A673 (cell line): ENCODE data around the gene CHKA. TPM values are rescaled to one million over a fixed set of nuclear protein-coding genes. Genes with fewer than 3 reads are reported as not detected.
A peak's percentile ranks its signal among the peaks of the same experiment; 100 is the strongest.

Source experiments
- BruUV-seq: library from RNA; stranded (reverse); fragments of 400-500 nt; replicated peaks from 2 replicates; lab custom pipeline; 2021; lab: Mats Ljungman, UMichigan
- CTCF ChIA-PET: fragments of 300-600 bp; sonication (Branson Sonifier 250); formaldehyde crosslinking; loops from one replicate; lab custom pipeline; 2022; ENCODE audit warnings: antibody characterized with exemption; lab: Charles Lee
- POLR2A ChIA-PET: fragments of 300-600 bp; sonication (Branson Sonifier 250); formaldehyde crosslinking; loops from one replicate; lab custom pipeline; 2022; ENCODE audit warnings: antibody characterized with exemption; ENCODE audit not compliant: low non-redundant PET; lab: Charles Lee
- DNase-seq: peaks from one replicate; pipeline ENCODE4 v3.0.0-alpha.2; 2015; ENCODE audit warnings: low spot score
- H3K27ac ChIP-seq: fragments of 200-600 bp; sonication (generic); 2 replicates; pipeline ENCODE4 v1.5.1; 2016; ENCODE audit warnings: mixed run types, low read depth, mild to moderate bottlenecking, mixed read lengths, antibody characterized with exemption, low read length; ENCODE audit not compliant: poor library complexity, severe bottlenecking
- H3K27me3 ChIP-seq: fragments of 200-600 bp; sonication (generic); replicated peaks from 2 replicates; pipeline ENCODE4 v1.6.1; 2017; ENCODE audit warnings: mixed run types, low read depth, mild to moderate bottlenecking, mixed read lengths, antibody characterized with exemption, low read length; ENCODE audit not compliant: insufficient read depth, poor library complexity
- H3K36me3 ChIP-seq: fragments of 200-600 bp; sonication (generic); 2 replicates; pipeline ENCODE4 v1.6.1; 2016; ENCODE audit warnings: mixed run types, mild to moderate bottlenecking, mixed read lengths, antibody characterized with exemption, low read length; ENCODE audit not compliant: insufficient read depth, poor library complexity, severe bottlenecking
- H3K4me1 ChIP-seq: fragments of 200-600 bp; sonication (generic); 2 replicates; pipeline ENCODE4 v1.6.1; 2017; ENCODE audit warnings: mixed run types, mild to moderate bottlenecking, mixed read lengths, antibody characterized with exemption, low read length; ENCODE audit not compliant: insufficient read depth, poor library complexity, severe bottlenecking
- H3K4me3 ChIP-seq: fragments of 200-600 bp; sonication (generic); 2 replicates; pipeline ENCODE4 v1.5.1; 2016; ENCODE audit warnings: low read depth, mixed run types, mild to moderate bottlenecking, mixed read lengths, low read length; ENCODE audit not compliant: poor library complexity, severe bottlenecking
- H3K9me3 ChIP-seq: fragments of 200-600 bp; sonication (generic); 2 replicates; pipeline ENCODE4 v1.6.1; 2016; ENCODE audit warnings: mixed run types, low read depth, mild to moderate bottlenecking, mixed read lengths, antibody characterized with exemption, low read length; ENCODE audit not compliant: poor library complexity, severe bottlenecking
- EZH2 ChIP-seq: fragments of 200-600 bp; sonication (generic); IDR thresholded peaks from 2 replicates; pipeline ENCODE4 v1.6.1; 2017; ENCODE audit warnings: borderline replicate concordance, low read depth, mild to moderate bottlenecking, mixed read lengths, antibody characterized with exemption, low read length; ENCODE audit not compliant: poor library complexity, severe bottlenecking
- intact Hi-C: fragments of 100-400 bp; cut with micrococcal nuclease; formaldehyde crosslinking; loops from one replicate; pipeline ENCODE4 v1.10.0; 2022; ENCODE audit not compliant: unreplicated experiment
- total RNA-seq: library from RNA; stranded (reverse); gene quantifications from 2 replicates; pipeline ENCODE4 v1.2.3, GENCODE V29; 2021
- TF ChIP-seq, protein P1 (sequence below): fragments of 300-800, 200-600 bp; sonication (generic); conservative IDR thresholded peaks from 2 replicates; pipeline ENCODE4 v1.5.1; 2017; ENCODE audit warnings: low read depth, mild to moderate bottlenecking, antibody characterized with exemption, low read length, moderate library complexity, mixed read lengths

The CHKA gene
- total RNA-seq, 1 experiment from 2014 or later = 37.5 TPM

DNA sequence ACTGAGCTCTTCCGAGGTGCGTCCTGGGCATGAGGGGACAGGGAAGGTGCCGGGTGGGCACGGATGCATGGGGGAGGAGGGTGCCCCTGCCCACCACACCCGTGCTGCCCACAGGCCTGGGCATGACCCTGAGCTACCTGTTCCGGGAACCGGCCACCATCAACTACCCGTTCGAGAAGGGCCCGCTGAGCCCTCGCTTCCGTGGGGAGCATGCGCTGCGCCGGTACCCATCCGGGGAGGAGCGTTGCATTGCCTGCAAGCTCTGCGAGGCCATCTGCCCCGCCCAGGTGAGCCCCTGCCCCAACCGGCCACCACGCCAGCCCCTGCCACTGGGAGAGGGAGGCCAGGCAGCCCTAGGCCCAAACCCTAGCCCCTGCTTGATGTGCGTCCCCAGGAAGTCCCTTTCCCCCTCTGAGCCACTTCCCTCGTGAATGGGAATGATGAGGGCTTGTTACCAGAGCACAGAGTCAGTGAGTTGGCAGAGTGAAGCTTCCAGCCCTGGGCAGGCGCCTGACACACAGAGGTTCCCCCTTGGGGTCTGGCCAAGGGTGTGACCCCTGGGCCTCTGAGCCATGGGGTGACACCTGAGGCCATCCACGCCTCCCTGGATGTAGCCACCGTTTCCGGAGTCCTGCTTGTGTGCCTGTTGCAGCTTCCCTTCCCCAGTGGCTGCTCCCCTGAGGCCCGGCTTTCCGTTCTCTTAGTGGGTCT lies 88.0 kb downstream of the CHKA start:
- no peak for DNase-seq
- H3K27ac ChIP-seq = no peak overlapping the region
- ChIA-PET POLR2A (no interaction called here), CTCF (no interaction called here)
- H3K4me1 ChIP-seq = peaks cover 8% of the 10 kb centered on the region
- BruUV-seq = no TSS peak
- intact Hi-C loops = loop anchor here (10.0 kb wide), 1 partner anchor 172 kb away; no protein-coding TSS in a partner anchor
- TF ChIP-seq EZH2 = no peak
- no peaks in the 10 kb centered on the region for H3K9me3 ChIP-seq
- H3K27me3 ChIP-seq = no peaks in the 10 kb centered on the region
- H3K4me3 ChIP-seq = no peak overlapping the region
- H3K36me3 ChIP-seq = peaks cover 21% of the 10 kb centered on the region

- ChIA-PET CTCF (no interaction called here), POLR2A (no interaction called here)
- Histone ChIP-seq H3K36me3 (peaks cover 21% of the 10 kb centered on the region), H3K27me3 (no peaks in the 10 kb centered on the region), H3K4me1 (peaks cover 8% of the 10 kb centered on the region), H3K9me3 (no peaks in the 10 kb centered on the region), H3K27ac (peak overlapping the region; percentile 88), H3K4me3 (peak overlapping the region; percentile 76)
- DNase-seq = no peak
- BruUV-seq = no TSS peak
- TF ChIP-seq EZH2 = no peak
- TF ChIP-seq, protein P1, sequence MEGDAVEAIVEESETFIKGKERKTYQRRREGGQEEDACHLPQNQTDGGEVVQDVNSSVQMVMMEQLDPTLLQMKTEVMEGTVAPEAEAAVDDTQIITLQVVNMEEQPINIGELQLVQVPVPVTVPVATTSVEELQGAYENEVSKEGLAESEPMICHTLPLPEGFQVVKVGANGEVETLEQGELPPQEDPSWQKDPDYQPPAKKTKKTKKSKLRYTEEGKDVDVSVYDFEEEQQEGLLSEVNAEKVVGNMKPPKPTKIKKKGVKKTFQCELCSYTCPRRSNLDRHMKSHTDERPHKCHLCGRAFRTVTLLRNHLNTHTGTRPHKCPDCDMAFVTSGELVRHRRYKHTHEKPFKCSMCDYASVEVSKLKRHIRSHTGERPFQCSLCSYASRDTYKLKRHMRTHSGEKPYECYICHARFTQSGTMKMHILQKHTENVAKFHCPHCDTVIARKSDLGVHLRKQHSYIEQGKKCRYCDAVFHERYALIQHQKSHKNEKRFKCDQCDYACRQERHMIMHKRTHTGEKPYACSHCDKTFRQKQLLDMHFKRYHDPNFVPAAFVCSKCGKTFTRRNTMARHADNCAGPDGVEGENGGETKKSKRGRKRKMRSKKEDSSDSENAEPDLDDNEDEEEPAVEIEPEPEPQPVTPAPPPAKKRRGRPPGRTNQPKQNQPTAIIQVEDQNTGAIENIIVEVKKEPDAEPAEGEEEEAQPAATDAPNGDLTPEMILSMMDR = no peak
- intact Hi-C loops = loop anchor here (10.0 kb wide), 1 partner anchor 173 kb away; no protein-coding TSS in a partner anchor
Observed at GRCh38 chr11:68032003-68032402, 89.2 kb downstream of the CHKA start.

DNA sequence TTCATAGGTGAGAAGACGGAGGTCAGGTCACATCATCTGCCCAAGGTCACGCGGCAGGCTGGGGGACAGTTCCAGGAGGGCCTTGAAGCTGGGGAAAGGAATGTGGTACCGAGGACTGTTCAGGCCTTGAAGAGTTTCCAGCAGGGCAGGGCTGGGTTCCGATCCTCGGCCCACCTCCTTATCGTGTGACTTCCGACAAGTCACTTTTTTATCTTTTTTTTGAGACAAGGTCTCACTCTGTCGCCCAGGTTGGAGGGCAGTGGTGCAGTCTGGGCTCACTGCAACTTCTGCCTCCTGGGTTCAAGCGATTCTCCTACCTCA lies 90.1 kb downstream of the CHKA start:
- H3K27me3 ChIP-seq = no peaks in the 10 kb centered on the region
- ChIA-PET CTCF (no interaction called here), POLR2A (no interaction called here)
- no peaks in the 10 kb centered on the region for H3K9me3 ChIP-seq
- H3K4me3 ChIP-seq = peak overlapping the region; percentile 76
- peaks cover 8% of the 10 kb centered on the region for H3K4me1 ChIP-seq
- intact Hi-C loops = loop anchor here (10.0 kb wide), 1 partner anchor 174 kb away; no protein-coding TSS in a partner anchor
- peak overlapping the region; percentile 88 for H3K27ac ChIP-seq
- H3K36me3 ChIP-seq = peaks cover 21% of the 10 kb centered on the region
- no TSS peak for BruUV-seq
- no peak for TF ChIP-seq EZH2
- TF ChIP-seq, protein P1 = no peak
- no peak for DNase-seq
